Lung (tissue), 12 donors: ENCODE data around the gene HDAC4. TPM values are rescaled to one million over a fixed set of nuclear protein-coding genes. Genes with fewer than 3 reads are reported as not detected.

ENCODE experiments used
- ATAC-seq: fragments of 200-7000 bp; cut with Tn5 transposase; one replicate; pipeline ENCODE4 v1.9.1; 2020; ENCODE audit warnings: moderate number of reproducible peaks; ENCODE audit not compliant: insufficient read depth, low FRiP score
- DNase-seq, 3 donors: peaks; one replicate each; pipeline ENCODE4 v3.0.0-alpha.2; 2013 to 2017
- H3K27ac ChIP-seq, 2 donors: one replicate each; pipeline ENCODE4 v1.5.1; 2013; ENCODE audit warnings: mild to moderate bottlenecking in 2 of 2, moderate library complexity in 2 of 2, control low read depth in 1 of 2, inconsistent platforms in 1 of 2, low read depth in 1 of 2, low read length in 1 of 2
- H3K27me3 ChIP-seq, 3 donors: one replicate each; pipeline ENCODE4 v1.5.1; 2013; ENCODE audit warnings: low read length in 2 of 3; ENCODE audit not compliant: control insufficient read depth in 3 of 3, insufficient read depth in 3 of 3
- H3K36me3 ChIP-seq, 4 donors: one replicate each; pipeline ENCODE4 v1.5.1; 2013; ENCODE audit warnings: low read length in 4 of 4, mild to moderate bottlenecking in 1 of 4, moderate library complexity in 1 of 4; ENCODE audit not compliant: control insufficient read depth in 4 of 4, insufficient read depth in 4 of 4
- H3K4me1 ChIP-seq, 5 donors: one replicate each; pipeline ENCODE4 v1.5.1; 2013; ENCODE audit warnings: low read length in 5 of 5, mild to moderate bottlenecking in 2 of 5, moderate library complexity in 1 of 5; ENCODE audit not compliant: control insufficient read depth in 5 of 5, insufficient read depth in 5 of 5
- H3K4me3 ChIP-seq: one replicate; pipeline ENCODE4 v1.5.1; 2013; ENCODE audit warnings: mild to moderate bottlenecking, control low read depth, moderate library complexity
- H3K9ac ChIP-seq, 2 donors: one replicate each; pipeline ENCODE4 v1.5.1; 2013; ENCODE audit warnings: low read length in 2 of 2, control low read depth in 1 of 2; ENCODE audit not compliant: insufficient read depth in 1 of 2
- H3K9me3 ChIP-seq, 4 donors: one replicate each; pipeline ENCODE4 v1.5.1; 2013; ENCODE audit warnings: low read length in 3 of 4, mild to moderate bottlenecking in 1 of 4, moderate library complexity in 1 of 4; ENCODE audit not compliant: control insufficient read depth in 4 of 4, insufficient read depth in 3 of 4
- CTCF ChIP-seq: IDR thresholded peaks from 2 replicates; pipeline ENCODE4 v1.5.1; 2012; ENCODE audit warnings: mild to moderate bottlenecking; ENCODE audit errors: control extremely low read depth, extremely low read depth
- WGBS, 2 donors: extraction: QIAGEN DNeasy Blood & Tissue Kit; methylation state at CpG; one replicate each; pipeline ENCODE4 v1.1.7; 2013; 5-methylcytosine and 5-hydroxymethylcytosine counted together
- polyA plus RNA-seq, 2 donors: library from polyadenylated mRNA; stranded (reverse); fragments of 200-250 nt; gene quantifications; one replicate each; pipeline ENCODE4 v1.2.1, GENCODE V29; 2013
- total RNA-seq, 2 donors: library from RNA; depleted of rRNA in 1 of 2; stranded (reverse); fragments of >200 nt in 1 of 2; gene quantifications; one replicate each; pipeline ENCODE4 v1.2.1, GENCODE V29; 2014 to 2021
- donor health status: control.
- donor health status: control.
- donor health status: Bipolar disorder and iron deficiency.
- donor health status: healthy.
- donor health status: DM: yes; HTN: yes; CAD: no.

Gene HDAC4
- total and polyA plus RNA-seq, 4 donors, result 6.9 to 47.7 (median 20.7) TPM

GRCh38 chr2:239159476-239159911, 241.3 kb downstream of the HDAC4 start:
- ATAC-seq, result no peak
- H3K27ac ChIP-seq, result no peak overlapping the region
- H3K4me1 ChIP-seq, result no peaks in the 10 kb centered on the region
- 96 to 97% methylated on average over 9 of the region's 9 CpGs for WGBS, 2 donors
- no peak for TF ChIP-seq CTCF
- H3K27me3 ChIP-seq, result no peaks in the 10 kb centered on the region
- no peak overlapping the region for H3K9ac ChIP-seq
- H3K36me3 ChIP-seq, result peaks cover 6 to 41% (median 15%) of the 10 kb centered on the region in 4 donors
- DNase-seq, result peak in 1 of 3 donors; percentile 2
- no peaks in the 10 kb centered on the region for H3K9me3 ChIP-seq
- H3K4me3 ChIP-seq, result no peak overlapping the region

GRCh38 chr2:239158641-239159475, 242.0 kb downstream of the HDAC4 start:
- H3K36me3 ChIP-seq, result peaks cover 6 to 46% (median 18%) of the 10 kb centered on the region in 4 donors
- no peaks in the 10 kb centered on the region for H3K4me1 ChIP-seq
- 97 to 98% methylated on average over 29 of the region's 29 CpGs for WGBS, 2 donors
- no peaks in the 10 kb centered on the region for H3K27me3 ChIP-seq
- no peaks in the 10 kb centered on the region for H3K9me3 ChIP-seq
- H3K9ac ChIP-seq, result no peak overlapping the region
- H3K27ac ChIP-seq, result no peak overlapping the region
- no peak overlapping the region for H3K4me3 ChIP-seq
- DNase-seq (peak in 1 of 3 donors; percentile 8), ATAC-seq (no peak)
- no peak for TF ChIP-seq CTCF

DNA sequence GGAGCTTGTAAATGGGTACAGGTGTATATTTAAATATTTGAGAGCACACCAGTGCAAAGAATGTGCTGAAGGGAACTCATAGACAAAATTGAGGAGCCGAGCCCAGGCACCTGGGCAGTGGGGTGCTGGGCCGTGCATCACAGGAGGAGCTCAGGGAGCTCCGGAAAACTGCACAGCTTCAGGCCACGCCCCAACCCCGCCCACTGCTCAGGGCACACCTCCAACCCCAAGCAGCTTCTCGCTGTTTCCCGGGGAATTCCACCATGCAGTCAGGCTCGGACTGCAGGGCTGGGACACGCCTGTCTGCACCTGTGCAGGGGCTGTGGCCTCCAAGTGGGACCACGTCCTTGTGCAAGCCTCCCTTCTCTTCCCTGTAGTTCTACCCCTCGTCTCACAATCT, 243.0 kb downstream of the HDAC4 start:
- ATAC-seq (no peak), DNase-seq (peak in 1 of 3 donors; percentile 12)
- H3K9me3 ChIP-seq, result no peaks in the 10 kb centered on the region
- no peaks in the 10 kb centered on the region for H3K4me1 ChIP-seq
- peaks cover 4 to 46% (median 22%) of the 10 kb centered on the region in 4 donors for H3K36me3 ChIP-seq
- no peak overlapping the region for H3K27ac ChIP-seq
- no peaks in the 10 kb centered on the region for H3K27me3 ChIP-seq
- TF ChIP-seq CTCF, result no peak
- H3K9ac ChIP-seq, result no peak overlapping the region
- WGBS, 2 donors, result 57 to 78% methylated on average over 11 of the region's 11 CpGs
- H3K4me3 ChIP-seq, result no peak overlapping the region
